ENCODE data around the gene DPH6.

Gene DPH6

GRCh38 chr15:35436422-35436821 lies 109.5 kb downstream of the DPH6 start:
- H3K4me3 ChIP-seq (ENCODE audit: low read depth, low read length), result no peak overlapping the region
- no peaks in the 10 kb centered on the region for H3K4me1 ChIP-seq
- H3K79me2 ChIP-seq, result no peaks in the 10 kb centered on the region
- no peaks in the 10 kb centered on the region for H3K36me3 ChIP-seq (ENCODE audit: control insufficient read depth, insufficient read depth, low read length)
- TF ChIP-seq CTCF (IDR thresholded peaks at IDR 0.05), result no peak
- H3K4me2 ChIP-seq (ENCODE audit: low read length), result no peak overlapping the region
- no peak overlapping the region for H3K27ac ChIP-seq
- H3K9me3 ChIP-seq (ENCODE audit: control insufficient read depth, low read length), result no peaks in the 10 kb centered on the region
- H3K27me3 ChIP-seq (ENCODE audit: control insufficient read depth, insufficient read depth, low read length), result no peaks in the 10 kb centered on the region
- H3K9ac ChIP-seq, result no peak overlapping the region
- H2AFZ ChIP-seq, result no peak overlapping the region

GRCh38 chr15:35431281-35431680 lies 114.7 kb downstream of the DPH6 start:
- H3K9me3 ChIP-seq (ENCODE audit: control insufficient read depth, low read length), result no peaks in the 10 kb centered on the region
- no peaks in the 10 kb centered on the region for H3K79me2 ChIP-seq
- TF ChIP-seq CTCF (IDR thresholded peaks at IDR 0.05), result no peak
- no peak overlapping the region for H3K4me2 ChIP-seq (ENCODE audit: low read length)
- no peak overlapping the region for H3K9ac ChIP-seq
- no peaks in the 10 kb centered on the region for H3K27me3 ChIP-seq (ENCODE audit: control insufficient read depth, insufficient read depth, low read length)
- H2AFZ ChIP-seq, result no peak overlapping the region
- no peaks in the 10 kb centered on the region for H3K4me1 ChIP-seq
- H3K36me3 ChIP-seq (ENCODE audit: control insufficient read depth, insufficient read depth, low read length), result no peaks in the 10 kb centered on the region
- H3K27ac ChIP-seq, result no peak overlapping the region
- no peak overlapping the region for H3K4me3 ChIP-seq (ENCODE audit: low read depth, low read length)

GRCh38 chr15:35430301-35430700 lies 115.7 kb downstream of the DPH6 start:
- H3K79me2 ChIP-seq, result no peaks in the 10 kb centered on the region
- no peak for TF ChIP-seq CTCF (IDR thresholded peaks at IDR 0.05)
- no peak overlapping the region for H3K4me2 ChIP-seq (ENCODE audit: low read length)
- H3K27me3 ChIP-seq (ENCODE audit: control insufficient read depth, insufficient read depth, low read length), result no peaks in the 10 kb centered on the region
- no peak overlapping the region for H3K4me3 ChIP-seq (ENCODE audit: low read depth, low read length)
- no peak overlapping the region for H3K9ac ChIP-seq
- no peaks in the 10 kb centered on the region for H3K36me3 ChIP-seq (ENCODE audit: control insufficient read depth, insufficient read depth, low read length)
- no peaks in the 10 kb centered on the region for H3K4me1 ChIP-seq
- no peaks in the 10 kb centered on the region for H3K9me3 ChIP-seq (ENCODE audit: control insufficient read depth, low read length)
- H2AFZ ChIP-seq, result no peak overlapping the region
- H3K27ac ChIP-seq, result no peak overlapping the region

- TF ChIP-seq CTCF (IDR thresholded peaks at IDR 0.05), result no peak
- H3K36me3 ChIP-seq (ENCODE audit: control insufficient read depth, insufficient read depth, low read length), result no peaks in the 10 kb centered on the region
These were observed 118.5 kb downstream of the DPH6 start for GRCh38 chr15:35427496-35427895.

GRCh38 chr15:35427091-35427490 lies 118.9 kb downstream of the DPH6 start:
- no peaks in the 10 kb centered on the region for H3K36me3 ChIP-seq (ENCODE audit: control insufficient read depth, insufficient read depth, low read length)
- no peak overlapping the region for H3K9ac ChIP-seq
- no peak overlapping the region for H3K4me3 ChIP-seq (ENCODE audit: low read depth, low read length)
- H3K4me2 ChIP-seq (ENCODE audit: low read length), result no peak overlapping the region
- no peak overlapping the region for H3K27ac ChIP-seq
- no peaks in the 10 kb centered on the region for H3K9me3 ChIP-seq (ENCODE audit: control insufficient read depth, low read length)
- TF ChIP-seq CTCF (IDR thresholded peaks at IDR 0.05), result no peak
- no peaks in the 10 kb centered on the region for H3K79me2 ChIP-seq
- no peaks in the 10 kb centered on the region for H3K27me3 ChIP-seq (ENCODE audit: control insufficient read depth, insufficient read depth, low read length)
- H3K4me1 ChIP-seq, result no peaks in the 10 kb centered on the region
- H2AFZ ChIP-seq, result no peak overlapping the region

More at GRCh38 chr15:35427496-35427895, 118.5 kb downstream of the DPH6 start:
- Histone ChIP-seq H3K27ac (no peak overlapping the region), H3K4me3 (ENCODE audit: low read depth, low read length) (no peak overlapping the region), H3K27me3 (ENCODE audit: control insufficient read depth, insufficient read depth, low read length) (no peaks in the 10 kb centered on the region), H3K4me1 (no peaks in the 10 kb centered on the region), H2AFZ (no peak overlapping the region), H3K4me2 (ENCODE audit: low read length) (no peak overlapping the region), H3K79me2 (no peaks in the 10 kb centered on the region), H3K9me3 (ENCODE audit: control insufficient read depth, low read length) (no peaks in the 10 kb centered on the region), H3K9ac (no peak overlapping the region)
